HL-60/S4 treated with phorbol 12-myristate 13-acetate at 8.2 ng/mL for 4 days and 3 days (cell line): ENCODE measurements around the gene KIF16B.
"Not testable (repeated sequence)": the region's sequence is repeated elsewhere in the genome, so short reads cannot be mapped to it uniquely, and the experiment has no call there.

ENCODE experiments used
- in situ Hi-C: fragments of 300-500 bp; cut with MboI; formaldehyde crosslinking; loops from 2 replicates; pipeline ENCODE4 v1.15.0; 2022; ENCODE audit warnings: low sequenced_read_pairs

The KIF16B gene

GRCh38 chr20:16573001-16573965 lies at the start of gene KIF16B:
KIF16B (minus strand) TSS chr20:16573448; CDS start chr20:16573275, 173 bp downstream.
- in situ Hi-C loops: no loop called here

GRCh38 chr20:16622501-16622900 lies 49.3 kb upstream of the KIF16B start:
- in situ Hi-C loops: loop anchor here (25.0 kb wide), 1 partner anchor 90 kb away; no protein-coding TSS in a partner anchor

- in situ Hi-C loops: loop anchor here (25.0 kb wide), 1 partner anchor 91 kb away; no protein-coding TSS in a partner anchor
These were observed 48.3 kb upstream of the KIF16B start for GRCh38 chr20:16621435-16622141.

GRCh38 chr20:16620961-16621360 lies 47.7 kb upstream of the KIF16B start:
- in situ Hi-C loops: loop anchor here (25.0 kb wide), 1 partner anchor 91 kb away; no protein-coding TSS in a partner anchor

GRCh38 chr20:16619953-16620352 lies 46.7 kb upstream of the KIF16B start:
- in situ Hi-C loops: loop anchor here (25.0 kb wide), 1 partner anchor 92 kb away; no protein-coding TSS in a partner anchor

- in situ Hi-C loops: loop anchor here (25.0 kb wide), 1 partner anchor 95 kb away; no protein-coding TSS in a partner anchor
These were observed 43.8 kb upstream of the KIF16B start for GRCh38 chr20:16617056-16617455.

- in situ Hi-C loops: loop anchor here (25.0 kb wide), 1 partner anchor 96 kb away; no protein-coding TSS in a partner anchor
These were observed 43.1 kb upstream of the KIF16B start for GRCh38 chr20:16616317-16616716.

GRCh38 chr20:16615199-16615598 lies 42.0 kb upstream of the KIF16B start:
- in situ Hi-C loops: loop anchor here (25.0 kb wide), 1 partner anchor 97 kb away; no protein-coding TSS in a partner anchor

- in situ Hi-C loops: loop anchor here (25.0 kb wide), 1 partner anchor 98 kb away; no protein-coding TSS in a partner anchor
These were observed 40.7 kb upstream of the KIF16B start for GRCh38 chr20:16613954-16614353.

- in situ Hi-C loops: loop anchor here (25.0 kb wide), 1 partner anchor 100 kb away; no protein-coding TSS in a partner anchor
These were observed 39.5 kb upstream of the KIF16B start for GRCh38 chr20:16612706-16613105.

- in situ Hi-C loops: loop anchor here (25.0 kb wide), 1 partner anchor 100 kb away; no protein-coding TSS in a partner anchor
These were observed 38.6 kb upstream of the KIF16B start for GRCh38 chr20:16611817-16612216.

- in situ Hi-C loops: loop anchor here (25.0 kb wide), 1 partner anchor 103 kb away; no protein-coding TSS in a partner anchor
These were observed 35.8 kb upstream of the KIF16B start for GRCh38 chr20:16609066-16609465.

GRCh38 chr20:16608277-16608650 lies 35.0 kb upstream of the KIF16B start:
- in situ Hi-C loops: loop anchor here (25.0 kb wide), 1 partner anchor 104 kb away; no protein-coding TSS in a partner anchor

GRCh38 chr20:16607364-16608276 lies 34.4 kb upstream of the KIF16B start:
- in situ Hi-C loops: loop anchor here (25.0 kb wide), 1 partner anchor 105 kb away; no protein-coding TSS in a partner anchor

GRCh38 chr20:16606468-16607070 lies 33.3 kb upstream of the KIF16B start:
- in situ Hi-C loops: loop anchor here (25.0 kb wide), 1 partner anchor 106 kb away; no protein-coding TSS in a partner anchor

GRCh38 chr20:16601047-16601446 lies 27.8 kb upstream of the KIF16B start:
- in situ Hi-C loops: loop anchor here (25.0 kb wide), 1 partner anchor 111 kb away; no protein-coding TSS in a partner anchor

GRCh38 chr20:16599257-16599656 lies 26.0 kb upstream of the KIF16B start:
- in situ Hi-C loops: no loop called here

GRCh38 chr20:16596991-16597390 lies 23.7 kb upstream of the KIF16B start:
- in situ Hi-C loops: no loop called here

GRCh38 chr20:16596404-16596803 lies 23.2 kb upstream of the KIF16B start:
- in situ Hi-C loops: not testable (repeated sequence)
